Vagina (tissue), 2 donors: ENCODE data around the gene CECR2.

ENCODE experiments used
- POLR2AphosphoS5 ChIP-seq, 2 donors: sonication (generic); formaldehyde crosslinking; IDR thresholded peaks; one replicate each; pipeline ENCODE4 v1.9.0; 2017; ENCODE audit warnings: antibody characterized with exemption in 2 of 2, mild to moderate bottlenecking in 2 of 2, low read depth in 1 of 2; ENCODE audit not compliant: insufficient read depth in 1 of 2
- TF ChIP-seq, protein P1 (sequence below), 3 experiments: fragments of 450-650 bp in 2 of 3; fragments of 200-600 bp in 1 of 3; sonication (generic) in 1 of 3; IDR thresholded peaks; one replicate each; pipeline ENCODE4 v1.5.1; 2017 to 2019; ENCODE audit warnings: antibody characterized with exemption in 3 of 3, mild to moderate bottlenecking in 2 of 3, moderate library complexity in 2 of 3

DNA sequence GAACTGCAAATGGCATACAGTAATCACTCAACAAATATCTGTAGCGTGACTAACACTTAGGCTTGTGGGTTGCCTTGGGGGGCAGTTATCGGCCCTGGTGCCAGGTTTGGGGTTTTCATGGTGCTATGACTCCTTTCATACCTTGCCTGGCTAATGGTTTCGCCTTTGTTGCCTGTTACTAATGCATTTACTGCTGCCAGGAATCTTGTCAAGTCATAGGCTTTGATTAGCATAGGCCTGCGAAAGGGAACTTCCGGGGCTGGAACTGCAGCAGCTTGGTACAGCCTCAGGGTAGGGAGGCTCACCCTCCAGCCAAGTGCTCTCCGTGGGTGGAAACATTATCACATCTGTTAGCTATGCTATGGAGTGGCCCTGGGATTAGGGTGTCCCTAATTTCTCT, 207.2 kb downstream of the CECR2 start:
- TF ChIP-seq, protein P1, sequence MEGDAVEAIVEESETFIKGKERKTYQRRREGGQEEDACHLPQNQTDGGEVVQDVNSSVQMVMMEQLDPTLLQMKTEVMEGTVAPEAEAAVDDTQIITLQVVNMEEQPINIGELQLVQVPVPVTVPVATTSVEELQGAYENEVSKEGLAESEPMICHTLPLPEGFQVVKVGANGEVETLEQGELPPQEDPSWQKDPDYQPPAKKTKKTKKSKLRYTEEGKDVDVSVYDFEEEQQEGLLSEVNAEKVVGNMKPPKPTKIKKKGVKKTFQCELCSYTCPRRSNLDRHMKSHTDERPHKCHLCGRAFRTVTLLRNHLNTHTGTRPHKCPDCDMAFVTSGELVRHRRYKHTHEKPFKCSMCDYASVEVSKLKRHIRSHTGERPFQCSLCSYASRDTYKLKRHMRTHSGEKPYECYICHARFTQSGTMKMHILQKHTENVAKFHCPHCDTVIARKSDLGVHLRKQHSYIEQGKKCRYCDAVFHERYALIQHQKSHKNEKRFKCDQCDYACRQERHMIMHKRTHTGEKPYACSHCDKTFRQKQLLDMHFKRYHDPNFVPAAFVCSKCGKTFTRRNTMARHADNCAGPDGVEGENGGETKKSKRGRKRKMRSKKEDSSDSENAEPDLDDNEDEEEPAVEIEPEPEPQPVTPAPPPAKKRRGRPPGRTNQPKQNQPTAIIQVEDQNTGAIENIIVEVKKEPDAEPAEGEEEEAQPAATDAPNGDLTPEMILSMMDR (IDR thresholded peaks at IDR 0.05) = no peak
- TF ChIP-seq POLR2AphosphoS5 (IDR thresholded peaks at IDR 0.05; ENCODE audit: insufficient read depth in 1 of 2, low read depth in 1 of 2) = no peak
